HL-60 (cell line): ENCODE results near the gene VPS36.

Source experiments
- CTCF ChIP-seq: IDR thresholded peaks from one replicate; pipeline ENCODE4 v1.5.1; 2011; ENCODE audit warnings: low read length, control low read depth, inconsistent platforms; ENCODE audit not compliant: insufficient read depth
- GABPA ChIP-seq: IDR thresholded peaks from 2 replicates; pipeline ENCODE4 v1.6.1; 2012; ENCODE audit warnings: low read depth
- SPI1 ChIP-seq: IDR thresholded peaks from 2 replicates; pipeline ENCODE4 v1.6.1; 2012; ENCODE audit warnings: low read depth, mild to moderate bottlenecking, borderline replicate concordance

- TF ChIP-seq CTCF = no peak
- no peak for TF ChIP-seq GABPA
- no peak for TF ChIP-seq SPI1
These were observed 321 bp upstream of the VPS36 start for GRCh38 chr13:52450793-52451116.
